Brain microvascular endothelial cell (primary cell): ENCODE results near the gene SFTPB.

Experiments
- DNase-seq: peaks from one replicate; pipeline ENCODE4 v3.0.0-alpha.2; 2020
- H3K27ac ChIP-seq: fragments of 250-450 bp; sonication (Bioruptor Pico); 2 replicates; pipeline ENCODE4 v1.5.1; 2020; ENCODE audit warnings: mild to moderate bottlenecking, moderate library complexity
- H3K27me3 ChIP-seq: fragments of 250-450 bp; sonication (Bioruptor Pico); replicated peaks from 2 replicates; pipeline ENCODE4 v1.5.1; 2020; ENCODE audit warnings: mild to moderate bottlenecking
- H3K36me3 ChIP-seq: fragments of 250-450 bp; sonication (Bioruptor Pico); replicated peaks from 2 replicates; pipeline ENCODE4 v1.5.1; 2020; ENCODE audit warnings: mild to moderate bottlenecking
- H3K4me3 ChIP-seq: 2 replicates; pipeline ENCODE4 v1.5.1; 2011; ENCODE audit warnings: low read depth, mild to moderate bottlenecking, control low read depth, low read length, moderate library complexity
- in situ Hi-C: cut with HindIII; loops from 2 replicates; pipeline ENCODE4 v1.10.0; 2017; ENCODE audit warnings: low sequenced_read_pairs, low pct_ligation_motif_present
- TF ChIP-seq, protein P1 (sequence below): IDR thresholded peaks from 2 replicates; pipeline ENCODE4 v1.5.1; 2011; ENCODE audit warnings: low read depth, mild to moderate bottlenecking, moderate library complexity, low read length, control low read depth, inconsistent platforms; ENCODE audit errors: missing control alignments

Gene SFTPB

DNA sequence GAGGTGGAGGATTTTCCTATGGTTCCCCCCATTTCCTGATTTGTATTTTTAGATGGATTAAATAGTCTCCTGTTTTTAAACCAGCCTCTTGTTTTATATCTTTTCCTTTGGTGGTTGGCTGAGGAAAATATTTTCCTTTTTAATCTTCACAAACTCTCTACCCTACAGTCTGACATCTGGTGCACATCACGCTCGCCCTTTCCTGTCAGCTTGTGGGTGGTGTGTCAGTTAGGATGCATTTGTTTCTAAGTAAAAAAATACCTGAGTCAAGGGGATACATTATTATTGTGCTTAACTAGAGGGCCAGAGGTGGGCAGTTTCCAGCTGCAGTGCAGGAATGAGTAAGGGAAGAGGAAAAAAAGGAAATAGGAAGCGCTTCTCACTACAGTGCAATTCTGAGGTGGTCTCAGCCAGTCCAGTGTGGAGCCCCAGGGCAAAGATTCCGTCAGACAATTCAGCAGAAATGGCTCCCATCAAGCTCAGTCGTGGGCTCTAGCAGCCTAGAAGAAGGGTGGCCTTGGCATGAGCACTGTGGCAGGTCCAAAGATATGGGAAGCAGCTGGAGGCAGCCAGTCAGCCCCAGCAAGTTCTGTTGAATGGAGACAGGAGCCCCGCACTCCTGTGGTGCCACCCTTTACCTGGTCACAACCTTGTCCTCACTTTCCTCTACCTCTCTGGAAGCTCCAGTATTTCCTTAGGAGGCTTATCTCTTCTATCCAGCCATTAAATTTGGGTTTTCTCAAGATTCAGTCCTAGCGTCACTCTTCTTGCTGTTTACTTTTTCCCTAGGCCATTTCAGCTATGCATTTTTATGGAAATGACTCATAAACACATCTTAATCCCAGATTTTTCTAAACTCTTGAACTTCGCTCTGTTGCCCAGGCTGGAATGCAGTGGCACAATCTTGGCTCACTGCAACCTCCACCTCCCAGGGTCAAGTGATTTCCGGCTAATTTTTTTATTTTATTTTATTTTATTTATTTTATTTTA lies 18.5 kb downstream of the SFTPB start:
- DNase-seq: no peak
- H3K36me3 ChIP-seq: peaks cover 59% of the 10 kb centered on the region
- TF ChIP-seq, protein P1, sequence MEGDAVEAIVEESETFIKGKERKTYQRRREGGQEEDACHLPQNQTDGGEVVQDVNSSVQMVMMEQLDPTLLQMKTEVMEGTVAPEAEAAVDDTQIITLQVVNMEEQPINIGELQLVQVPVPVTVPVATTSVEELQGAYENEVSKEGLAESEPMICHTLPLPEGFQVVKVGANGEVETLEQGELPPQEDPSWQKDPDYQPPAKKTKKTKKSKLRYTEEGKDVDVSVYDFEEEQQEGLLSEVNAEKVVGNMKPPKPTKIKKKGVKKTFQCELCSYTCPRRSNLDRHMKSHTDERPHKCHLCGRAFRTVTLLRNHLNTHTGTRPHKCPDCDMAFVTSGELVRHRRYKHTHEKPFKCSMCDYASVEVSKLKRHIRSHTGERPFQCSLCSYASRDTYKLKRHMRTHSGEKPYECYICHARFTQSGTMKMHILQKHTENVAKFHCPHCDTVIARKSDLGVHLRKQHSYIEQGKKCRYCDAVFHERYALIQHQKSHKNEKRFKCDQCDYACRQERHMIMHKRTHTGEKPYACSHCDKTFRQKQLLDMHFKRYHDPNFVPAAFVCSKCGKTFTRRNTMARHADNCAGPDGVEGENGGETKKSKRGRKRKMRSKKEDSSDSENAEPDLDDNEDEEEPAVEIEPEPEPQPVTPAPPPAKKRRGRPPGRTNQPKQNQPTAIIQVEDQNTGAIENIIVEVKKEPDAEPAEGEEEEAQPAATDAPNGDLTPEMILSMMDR: no peak

DNA sequence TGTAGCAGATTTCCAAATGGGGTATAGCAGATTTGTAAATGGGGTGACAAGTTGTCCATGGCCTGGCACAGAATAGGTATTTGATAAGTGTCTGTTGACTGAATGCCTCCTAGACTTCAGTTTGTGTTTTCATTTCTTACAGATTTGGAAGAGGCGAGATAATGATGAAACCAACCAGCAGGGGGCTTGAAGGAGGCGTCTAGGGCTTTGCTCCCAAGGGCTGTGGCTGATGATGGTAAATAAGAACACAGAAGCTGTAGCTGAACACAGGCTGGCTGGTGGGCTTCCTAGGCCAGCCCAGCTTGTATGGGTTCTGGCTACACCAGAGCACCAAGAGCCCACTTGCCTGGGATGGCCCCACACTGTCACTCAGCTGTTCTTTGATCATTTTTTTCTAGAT lies 19.4 kb downstream of the SFTPB start:
- Histone ChIP-seq H3K36me3 (peaks cover 66% of the 10 kb centered on the region), H3K27me3 (no peaks in the 10 kb centered on the region), H3K27ac (peak overlapping the region; percentile 76), H3K4me3 (no peak overlapping the region)
- peak; percentile 68 for DNase-seq
- in situ Hi-C loops: no loop called here
- TF ChIP-seq, protein P1: peak; percentile 81

More for the DNA sequence above, 18.5 kb downstream of the SFTPB start:
- in situ Hi-C loops: no loop called here
- Histone ChIP-seq H3K27ac (peak overlapping the region; percentile 76), H3K4me3 (no peak overlapping the region), H3K27me3 (no peaks in the 10 kb centered on the region)

- Histone ChIP-seq H3K36me3 (peaks cover 71% of the 10 kb centered on the region), H3K4me3 (no peak overlapping the region), H3K27ac (no peak overlapping the region), H3K27me3 (no peaks in the 10 kb centered on the region)
- in situ Hi-C loops: no loop called here
- no peak for DNase-seq
- TF ChIP-seq, protein P1: no peak
Measured at GRCh38 chr2:85647823-85648526, 20.0 kb downstream of the SFTPB start.

- TF ChIP-seq, protein P1: no peak
- Histone ChIP-seq H3K36me3 (peaks cover 74% of the 10 kb centered on the region), H3K27ac (no peak overlapping the region), H3K27me3 (no peaks in the 10 kb centered on the region), H3K4me3 (no peak overlapping the region)
- no peak for DNase-seq
- in situ Hi-C loops: no loop called here
Measured at GRCh38 chr2:85646166-85646565, 21.8 kb downstream of the SFTPB start.

- peaks cover 83% of the 10 kb centered on the region for H3K36me3 ChIP-seq
- no peak overlapping the region for H3K27ac ChIP-seq
- DNase-seq: no peak
- no peak overlapping the region for H3K4me3 ChIP-seq
- in situ Hi-C loops: no loop called here
- H3K27me3 ChIP-seq: no peaks in the 10 kb centered on the region
- TF ChIP-seq, protein P1: no peak
Measured at GRCh38 chr2:85644909-85645308, 23.1 kb downstream of the SFTPB start.
